MCF 10A (cell line): Measurements from ENCODE around the gene ATPAF1. TPM values are rescaled to one million over a fixed set of nuclear protein-coding genes. Genes with fewer than 3 reads are reported as not detected.

Experiments used
- BruUV-seq: library from RNA; stranded (reverse); fragments of 400-500 nt; replicated peaks from 2 replicates; lab custom pipeline; 2021; lab: Mats Ljungman, UMichigan
- CTCF ChIA-PET: fragments of 300-600 bp; sonication (Branson Sonifier 250); formaldehyde crosslinking; extraction: SDS; loops from one replicate; lab custom pipeline; 2021; ENCODE audit warnings: antibody characterized with exemption, inconsistent platforms; lab: Yijun Ruan, JAX
- POLR2A ChIA-PET: fragments of 300-600, 350-650 bp; sonication (Branson Sonifier 250); formaldehyde crosslinking; extraction: SDS; loops from one replicate; lab custom pipeline; 2020; ENCODE audit warnings: antibody characterized with exemption, inconsistent platforms; lab: Yijun Ruan, JAX
- DNase-seq: peaks from one replicate; pipeline ENCODE4 v3.0.0-alpha.2; 2018; ENCODE audit not compliant: unreplicated experiment
- H3K27ac Mint-ChIP-seq: one replicate; pipeline ENCODE4 v1.8.0; 2022; ENCODE audit warnings: mild to moderate bottlenecking, low read depth, mixed read lengths; ENCODE audit not compliant: unreplicated experiment
- H3K27me3 Mint-ChIP-seq: one replicate; pipeline ENCODE4 v1.8.0; 2022; ENCODE audit warnings: mixed read lengths; ENCODE audit not compliant: insufficient read depth, unreplicated experiment
- H3K36me3 Mint-ChIP-seq: one replicate; pipeline ENCODE4 v1.8.0; 2022; ENCODE audit warnings: mild to moderate bottlenecking, moderate library complexity, mixed read lengths; ENCODE audit not compliant: insufficient read depth, unreplicated experiment
- H3K4me1 Mint-ChIP-seq: one replicate; pipeline ENCODE4 v1.8.0; 2022; ENCODE audit warnings: mixed read lengths; ENCODE audit not compliant: insufficient read depth, unreplicated experiment
- H3K4me3 Mint-ChIP-seq: one replicate; pipeline ENCODE4 v1.8.0; 2022; ENCODE audit warnings: mild to moderate bottlenecking, moderate library complexity, mixed read lengths; ENCODE audit not compliant: unreplicated experiment
- H3K9me3 Mint-ChIP-seq: one replicate; pipeline ENCODE4 v1.8.0; 2022; ENCODE audit warnings: mixed read lengths; ENCODE audit not compliant: unreplicated experiment
- intact Hi-C: fragments of 100-400 bp; cut with micrococcal nuclease; formaldehyde crosslinking; loops from 2 replicates; pipeline ENCODE4 v1.14.1; 2022
- total RNA-seq: library from RNA; stranded (reverse); gene quantifications from 2 replicates; pipeline ENCODE4 v1.2.3, GENCODE V29; 2022
- TF ChIP-seq, protein P1 (sequence below): fragments of 200-600 bp; IDR thresholded peaks from one replicate; pipeline ENCODE4 v1.8.0; 2022; ENCODE audit warnings: antibody characterized with exemption, mild to moderate bottlenecking; ENCODE audit not compliant: unreplicated experiment

Gene ATPAF1
- total RNA-seq, 1 experiment from 2014 or later, result 43.2 TPM

DNA sequence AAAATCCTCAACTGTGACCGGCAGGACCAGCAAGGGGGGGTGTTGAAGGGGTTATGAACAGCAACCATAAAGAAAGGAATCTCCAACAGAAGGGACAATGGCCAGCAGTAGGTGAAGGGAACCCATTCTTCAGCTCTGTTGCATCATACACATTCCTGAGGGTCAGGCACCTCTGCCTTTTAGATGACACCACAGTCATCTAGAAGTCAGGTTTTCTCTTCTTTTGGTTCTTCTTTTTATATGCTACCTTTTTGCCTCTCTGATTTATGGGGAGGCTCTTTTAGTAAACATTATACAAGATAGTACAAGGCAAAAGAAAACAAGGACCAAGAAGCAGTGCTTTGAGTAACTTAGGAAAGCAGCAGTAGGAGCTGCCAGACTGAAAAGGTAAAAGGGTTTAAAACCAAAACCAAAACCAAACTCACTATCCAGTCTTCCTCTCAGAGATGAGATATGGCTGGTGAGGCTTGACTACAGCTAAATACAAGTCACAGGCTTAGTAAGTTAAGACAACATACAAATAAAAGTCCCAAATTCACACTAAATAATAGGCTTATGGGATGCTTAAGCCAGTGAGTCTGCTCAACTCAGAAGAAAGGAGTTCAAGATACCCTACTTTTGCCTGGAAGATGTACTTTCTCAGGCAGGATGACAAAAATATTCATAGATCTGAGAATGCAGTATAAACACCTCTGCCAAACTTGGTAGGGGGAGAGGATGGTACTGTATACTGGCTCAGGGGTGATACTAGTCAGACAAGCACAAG, 7.6 kb upstream of the ATPAF1 start:
- no peaks in the 10 kb centered on the region for H3K4me1 Mint-ChIP-seq
- ChIA-PET POLR2A (interaction anchor here (0.6 to 1.2 kb wide), 4 partner anchors 25 to 1096 kb away, joined by 3 read pairs; partner anchors contain the start of gene MKNK1), CTCF (interaction anchor here (0.6 to 1.8 kb wide), 4 partner anchors 8 to 377 kb away, joined by 3 to 4 read pairs (median 4); no protein-coding TSS in a partner anchor)
- no TSS peak for BruUV-seq
- H3K27me3 Mint-ChIP-seq, result no peaks in the 10 kb centered on the region
- TF ChIP-seq, protein P1, sequence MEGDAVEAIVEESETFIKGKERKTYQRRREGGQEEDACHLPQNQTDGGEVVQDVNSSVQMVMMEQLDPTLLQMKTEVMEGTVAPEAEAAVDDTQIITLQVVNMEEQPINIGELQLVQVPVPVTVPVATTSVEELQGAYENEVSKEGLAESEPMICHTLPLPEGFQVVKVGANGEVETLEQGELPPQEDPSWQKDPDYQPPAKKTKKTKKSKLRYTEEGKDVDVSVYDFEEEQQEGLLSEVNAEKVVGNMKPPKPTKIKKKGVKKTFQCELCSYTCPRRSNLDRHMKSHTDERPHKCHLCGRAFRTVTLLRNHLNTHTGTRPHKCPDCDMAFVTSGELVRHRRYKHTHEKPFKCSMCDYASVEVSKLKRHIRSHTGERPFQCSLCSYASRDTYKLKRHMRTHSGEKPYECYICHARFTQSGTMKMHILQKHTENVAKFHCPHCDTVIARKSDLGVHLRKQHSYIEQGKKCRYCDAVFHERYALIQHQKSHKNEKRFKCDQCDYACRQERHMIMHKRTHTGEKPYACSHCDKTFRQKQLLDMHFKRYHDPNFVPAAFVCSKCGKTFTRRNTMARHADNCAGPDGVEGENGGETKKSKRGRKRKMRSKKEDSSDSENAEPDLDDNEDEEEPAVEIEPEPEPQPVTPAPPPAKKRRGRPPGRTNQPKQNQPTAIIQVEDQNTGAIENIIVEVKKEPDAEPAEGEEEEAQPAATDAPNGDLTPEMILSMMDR, result no peak
- H3K4me3 Mint-ChIP-seq, result no peak overlapping the region
- no peak overlapping the region for H3K27ac Mint-ChIP-seq
- no peak for DNase-seq
- peaks cover 45% of the 10 kb centered on the region for H3K36me3 Mint-ChIP-seq
- intact Hi-C loops, result no loop called here
- H3K9me3 Mint-ChIP-seq, result no peaks in the 10 kb centered on the region

DNA sequence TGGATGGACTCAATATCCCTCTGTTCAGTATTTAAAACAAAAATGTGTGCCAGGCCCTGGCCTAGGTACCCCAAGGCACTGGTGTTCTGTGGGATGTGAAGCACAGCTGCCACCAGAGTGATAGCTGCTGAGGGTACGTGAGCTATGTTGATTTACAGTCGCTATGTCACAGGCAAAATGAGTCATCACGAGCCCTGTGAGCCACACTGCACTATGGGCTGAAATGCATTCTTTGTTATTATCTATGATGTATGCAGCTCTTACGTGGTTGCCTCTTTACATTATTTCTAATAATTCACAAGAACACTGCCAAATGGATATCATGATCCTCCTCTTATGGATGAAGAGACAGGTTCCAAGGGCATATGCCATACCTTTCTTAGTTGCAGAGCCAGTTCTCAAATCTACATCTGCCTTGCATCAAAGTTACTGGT, 5.6 kb upstream of the ATPAF1 start:
- Mint-ChIP-seq H3K9me3 (no peaks in the 10 kb centered on the region), H3K36me3 (peaks cover 25% of the 10 kb centered on the region), H3K4me3 (no peak overlapping the region), H3K27me3 (no peaks in the 10 kb centered on the region), H3K4me1 (no peaks in the 10 kb centered on the region), H3K27ac (no peak overlapping the region)
- no TSS peak for BruUV-seq
- ChIA-PET CTCF (no interaction called here), POLR2A (interaction anchor here (0.6 kb wide), 1 partner anchor 94 kb away, joined by 4 read pairs; no protein-coding TSS in a partner anchor)
- peak; percentile 9 for DNase-seq
- TF ChIP-seq, protein P1, result no peak
- intact Hi-C loops, result no loop called here

DNA sequence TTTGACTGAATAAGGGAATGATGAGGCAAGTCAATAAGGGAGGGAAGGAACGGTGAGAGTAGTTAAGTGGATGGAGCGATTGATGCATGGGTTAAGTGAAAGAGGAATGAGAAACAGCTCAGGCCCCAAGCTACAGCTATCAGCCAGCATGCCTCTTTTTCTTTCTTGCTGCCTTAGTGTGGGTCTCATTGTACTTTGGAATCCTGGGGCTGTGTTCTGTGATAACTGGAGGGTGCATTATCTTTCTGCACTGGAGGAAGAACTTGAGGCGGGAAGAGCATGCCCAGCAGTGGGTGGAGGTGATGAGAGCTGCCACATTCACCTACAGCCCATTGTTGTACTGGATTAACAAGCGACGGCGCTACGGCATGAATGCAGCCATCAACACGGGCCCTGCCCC, 4.5 kb upstream of the ATPAF1 start:
- Mint-ChIP-seq H3K4me1 (no peaks in the 10 kb centered on the region), H3K27me3 (no peaks in the 10 kb centered on the region), H3K4me3 (no peak overlapping the region), H3K27ac (no peak overlapping the region), H3K9me3 (no peaks in the 10 kb centered on the region), H3K36me3 (peaks cover 14% of the 10 kb centered on the region)
- POLR2A ChIA-PET, result interaction anchor here (1.1 kb wide), 1 partner anchor 46 kb away, joined by 4 read pairs; the partner anchor contains the start of gene EFCAB14
- TF ChIP-seq, protein P1, result no peak
- no TSS peak for BruUV-seq
- intact Hi-C loops, result no loop called here
- DNase-seq, result no peak
- CTCF ChIA-PET, result no interaction called here

DNA sequence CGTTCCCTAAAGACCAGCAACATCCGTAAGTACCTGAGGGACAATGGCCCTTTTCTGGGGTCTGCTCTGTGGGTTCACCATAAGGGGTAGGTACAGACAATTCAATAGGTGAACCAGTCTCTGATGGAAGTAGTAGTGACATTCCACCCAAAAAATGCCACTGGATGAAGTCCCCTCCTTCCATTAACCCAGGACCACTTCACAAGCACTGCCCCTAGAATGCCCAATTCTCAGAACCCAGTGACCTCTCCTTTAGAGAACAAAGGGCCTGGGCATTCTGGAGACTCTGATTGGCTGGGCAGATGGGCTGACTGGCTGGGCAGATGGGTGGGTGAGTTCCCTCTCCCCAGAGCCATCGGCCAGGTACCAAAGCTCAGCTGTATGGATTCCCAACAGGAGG, 3.4 kb upstream of the ATPAF1 start, which contains the start of gene TEX38:
Gene TEX38 (plus strand): TSS at position 301 of the 400 bp plus-strand sequence. CDS start 81 bp downstream, at position 382.
- TF ChIP-seq, protein P1, result no peak
- no peaks in the 10 kb centered on the region for H3K27me3 Mint-ChIP-seq
- intact Hi-C loops, result no loop called here
- H3K4me3 Mint-ChIP-seq, result no peak within 1 kb of the TSS
- CTCF ChIA-PET, result interaction anchor here (0.6 kb wide), 1 partner anchor 1957 kb away, joined by 4 read pairs; no protein-coding TSS in a partner anchor
- peaks cover 10% of the 10 kb centered on the region for H3K4me1 Mint-ChIP-seq
- no peak for DNase-seq
- POLR2A ChIA-PET, result interaction anchor here (1.1 kb wide), 1 partner anchor 47 kb away, joined by 4 read pairs; the partner anchor contains the start of gene EFCAB14
- no TSS peak for BruUV-seq
- H3K27ac Mint-ChIP-seq, result no peak within 1 kb of the TSS
- H3K36me3 Mint-ChIP-seq, result peaks cover 3% of the 10 kb centered on the region
- no peaks in the 10 kb centered on the region for H3K9me3 Mint-ChIP-seq
